ENCODE data around the gene HOGA1.

HOGA1 gene

GRCh38 chr10:97608991-97609561 lies 24.9 kb downstream of the HOGA1 start:
- no peak overlapping the region for H3K4me3 ChIP-seq (ENCODE audit: low read depth, low read length)
- TF ChIP-seq, protein P1, sequence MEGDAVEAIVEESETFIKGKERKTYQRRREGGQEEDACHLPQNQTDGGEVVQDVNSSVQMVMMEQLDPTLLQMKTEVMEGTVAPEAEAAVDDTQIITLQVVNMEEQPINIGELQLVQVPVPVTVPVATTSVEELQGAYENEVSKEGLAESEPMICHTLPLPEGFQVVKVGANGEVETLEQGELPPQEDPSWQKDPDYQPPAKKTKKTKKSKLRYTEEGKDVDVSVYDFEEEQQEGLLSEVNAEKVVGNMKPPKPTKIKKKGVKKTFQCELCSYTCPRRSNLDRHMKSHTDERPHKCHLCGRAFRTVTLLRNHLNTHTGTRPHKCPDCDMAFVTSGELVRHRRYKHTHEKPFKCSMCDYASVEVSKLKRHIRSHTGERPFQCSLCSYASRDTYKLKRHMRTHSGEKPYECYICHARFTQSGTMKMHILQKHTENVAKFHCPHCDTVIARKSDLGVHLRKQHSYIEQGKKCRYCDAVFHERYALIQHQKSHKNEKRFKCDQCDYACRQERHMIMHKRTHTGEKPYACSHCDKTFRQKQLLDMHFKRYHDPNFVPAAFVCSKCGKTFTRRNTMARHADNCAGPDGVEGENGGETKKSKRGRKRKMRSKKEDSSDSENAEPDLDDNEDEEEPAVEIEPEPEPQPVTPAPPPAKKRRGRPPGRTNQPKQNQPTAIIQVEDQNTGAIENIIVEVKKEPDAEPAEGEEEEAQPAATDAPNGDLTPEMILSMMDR (IDR thresholded peaks at IDR 0.05; ENCODE audit: low read depth, low read length): no peak

- TF ChIP-seq, protein P1 (IDR thresholded peaks at IDR 0.05; ENCODE audit: low read depth, low read length): no peak
Observed at GRCh38 chr10:97611473-97611872, 27.3 kb downstream of the HOGA1 start.

GRCh38 chr10:97612386-97612785 lies 28.2 kb downstream of the HOGA1 start:
- H3K4me3 ChIP-seq (ENCODE audit: low read depth, low read length): no peak overlapping the region
- TF ChIP-seq, protein P1 (IDR thresholded peaks at IDR 0.05; ENCODE audit: low read depth, low read length): 0 out of 2 replicates have a peak, but pooled peaks have one; percentile 6

More at GRCh38 chr10:97611473-97611872, 27.3 kb downstream of the HOGA1 start:
- H3K4me3 ChIP-seq (ENCODE audit: low read depth, low read length): no peak overlapping the region

- no peak overlapping the region for H3K4me3 ChIP-seq (ENCODE audit: low read depth, low read length)
- TF ChIP-seq, protein P1 (IDR thresholded peaks at IDR 0.05; ENCODE audit: low read depth, low read length): no peak
Observed at GRCh38 chr10:97618285-97618684, 34.1 kb downstream of the HOGA1 start.

- TF ChIP-seq, protein P1 (IDR thresholded peaks at IDR 0.05; ENCODE audit: low read depth, low read length): no peak
- no peak overlapping the region for H3K4me3 ChIP-seq (ENCODE audit: low read depth, low read length)
Observed at GRCh38 chr10:97618733-97619132, 34.5 kb downstream of the HOGA1 start.

DNA sequence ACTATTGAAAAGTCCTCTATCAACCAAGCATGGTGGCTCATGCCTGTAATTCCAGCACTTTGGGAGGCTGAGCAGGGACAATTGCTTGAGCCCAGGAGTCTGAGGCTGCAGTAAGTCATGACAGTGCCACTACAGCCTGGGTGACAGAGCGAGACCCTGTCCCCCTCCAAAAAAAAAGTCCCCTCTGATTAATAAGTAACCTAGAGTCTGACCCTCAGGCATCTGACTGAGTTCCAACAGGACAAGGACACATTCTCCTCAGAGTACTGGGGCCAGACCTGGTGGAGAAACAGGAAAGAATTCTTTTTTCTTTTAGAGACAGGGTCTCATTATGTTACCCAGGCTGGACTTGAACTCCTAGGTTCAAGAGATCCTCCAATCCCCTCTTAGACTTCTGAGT lies 39.1 kb downstream of the HOGA1 start:
- TF ChIP-seq, protein P1 (IDR thresholded peaks at IDR 0.05; ENCODE audit: low read depth, low read length): no peak

GRCh38 chr10:97627731-97628130 lies 43.5 kb downstream of the HOGA1 start:
- TF ChIP-seq, protein P1 (IDR thresholded peaks at IDR 0.05; ENCODE audit: low read depth, low read length): no peak
- no peak overlapping the region for H3K4me3 ChIP-seq (ENCODE audit: low read depth, low read length)

More for the DNA sequence above, 39.1 kb downstream of the HOGA1 start:
- no peak overlapping the region for H3K4me3 ChIP-seq (ENCODE audit: low read depth, low read length)
